Left forelimb (tissue), 1 donor: Measurements from ENCODE around the gene SYNM.

Experiments used
- DNase-seq: peaks from one replicate; pipeline ENCODE4 v3.0.0-alpha.2; 2018; ENCODE audit warnings: low spot score

Gene SYNM

GRCh38 chr15:99167201-99167600, 62.3 kb downstream of the SYNM start:
- DNase-seq = no peak

GRCh38 chr15:99167640-99168039, 62.8 kb downstream of the SYNM start:
- no peak for DNase-seq

- DNase-seq = no peak
Observed at GRCh38 chr15:99168601-99169580, 64.0 kb downstream of the SYNM start.

GRCh38 chr15:99169769-99170311, 65.0 kb downstream of the SYNM start:
- DNase-seq = no peak

GRCh38 chr15:99170476-99171065, 65.7 kb downstream of the SYNM start:
- no peak for DNase-seq

- no peak for DNase-seq
Observed at GRCh38 chr15:99172171-99172570, 67.3 kb downstream of the SYNM start.

- DNase-seq = no peak
Observed at GRCh38 chr15:99172989-99173388, 68.1 kb downstream of the SYNM start.

GRCh38 chr15:99174567-99175395, 69.9 kb downstream of the SYNM start:
- no peak for DNase-seq

GRCh38 chr15:99176757-99177156, 71.9 kb downstream of the SYNM start:
- no peak for DNase-seq

- DNase-seq = no peak
Observed at GRCh38 chr15:99177679-99178078, 72.8 kb downstream of the SYNM start.

- no peak for DNase-seq
Observed at GRCh38 chr15:99180086-99180963, 75.4 kb downstream of the SYNM start.

- no peak for DNase-seq
Observed at GRCh38 chr15:99180964-99181306, 76.1 kb downstream of the SYNM start.

- no peak for DNase-seq
Observed at GRCh38 chr15:99181545-99181971, 76.7 kb downstream of the SYNM start.

GRCh38 chr15:99182791-99183190, 77.9 kb downstream of the SYNM start:
- no peak for DNase-seq
